ENCODE results near the gene CRMP1.

DNA sequence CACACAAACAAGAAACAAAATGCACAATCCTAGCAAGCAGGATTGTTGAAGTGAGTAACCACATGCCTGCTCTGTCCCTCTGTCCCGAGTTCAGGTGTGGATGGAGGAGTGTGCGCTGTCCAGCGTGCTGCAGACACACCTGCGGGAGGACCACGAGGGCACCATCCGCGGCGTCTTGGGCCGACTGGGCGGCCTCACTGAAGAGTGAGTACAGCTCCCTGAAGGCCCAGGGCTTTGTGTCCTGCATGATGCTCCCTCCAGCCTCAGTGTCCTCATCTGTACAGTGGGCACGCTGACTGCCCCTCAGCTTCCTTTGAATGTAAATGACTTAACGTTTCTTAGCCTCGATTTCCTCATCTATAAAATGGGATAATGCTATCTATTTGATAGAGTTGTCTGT lies 99.4 kb downstream of the CRMP1 start:
- TF ChIP-seq, protein P1, sequence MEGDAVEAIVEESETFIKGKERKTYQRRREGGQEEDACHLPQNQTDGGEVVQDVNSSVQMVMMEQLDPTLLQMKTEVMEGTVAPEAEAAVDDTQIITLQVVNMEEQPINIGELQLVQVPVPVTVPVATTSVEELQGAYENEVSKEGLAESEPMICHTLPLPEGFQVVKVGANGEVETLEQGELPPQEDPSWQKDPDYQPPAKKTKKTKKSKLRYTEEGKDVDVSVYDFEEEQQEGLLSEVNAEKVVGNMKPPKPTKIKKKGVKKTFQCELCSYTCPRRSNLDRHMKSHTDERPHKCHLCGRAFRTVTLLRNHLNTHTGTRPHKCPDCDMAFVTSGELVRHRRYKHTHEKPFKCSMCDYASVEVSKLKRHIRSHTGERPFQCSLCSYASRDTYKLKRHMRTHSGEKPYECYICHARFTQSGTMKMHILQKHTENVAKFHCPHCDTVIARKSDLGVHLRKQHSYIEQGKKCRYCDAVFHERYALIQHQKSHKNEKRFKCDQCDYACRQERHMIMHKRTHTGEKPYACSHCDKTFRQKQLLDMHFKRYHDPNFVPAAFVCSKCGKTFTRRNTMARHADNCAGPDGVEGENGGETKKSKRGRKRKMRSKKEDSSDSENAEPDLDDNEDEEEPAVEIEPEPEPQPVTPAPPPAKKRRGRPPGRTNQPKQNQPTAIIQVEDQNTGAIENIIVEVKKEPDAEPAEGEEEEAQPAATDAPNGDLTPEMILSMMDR (IDR thresholded peaks at IDR 0.05), result no peak
- no peak for TF ChIP-seq POLR2A (IDR thresholded peaks at IDR 0.05)
